ENCODE measurements around the gene TPP2. TPM values are rescaled to one million over a fixed set of nuclear protein-coding genes. Genes with fewer than 3 reads are reported as not detected.

Gene TPP2
- total RNA-seq, 1 experiment from 2014 or later = 58.9 TPM

DNA sequence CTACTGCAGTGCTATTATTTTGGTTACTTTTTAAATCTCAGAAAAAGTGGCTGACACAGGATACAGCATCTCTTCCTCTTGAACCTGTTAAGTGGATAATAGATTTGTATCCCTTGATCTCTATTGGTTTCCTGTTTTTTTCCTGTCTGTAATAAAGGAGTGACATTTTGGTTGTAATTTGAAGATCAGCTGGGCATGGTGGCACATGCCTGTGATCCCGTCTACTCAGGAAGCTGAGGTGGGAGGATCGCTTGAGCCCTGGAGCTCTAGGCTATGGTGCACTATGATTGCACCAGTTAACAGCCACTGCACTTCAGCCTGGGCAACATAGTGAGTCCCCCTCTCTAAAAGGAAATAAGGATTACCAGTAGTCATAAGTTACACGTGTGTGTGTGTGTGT, 51.3 kb downstream of the TPP2 start:
- H3K27me3 ChIP-seq (replicated peaks; ENCODE audit: control insufficient read depth, insufficient read depth, low read length) = no peaks in the 10 kb centered on the region
- no peak for DNase-seq
- no TSS peak for BruUV-seq (replicated peaks)
- TF ChIP-seq, protein P1, sequence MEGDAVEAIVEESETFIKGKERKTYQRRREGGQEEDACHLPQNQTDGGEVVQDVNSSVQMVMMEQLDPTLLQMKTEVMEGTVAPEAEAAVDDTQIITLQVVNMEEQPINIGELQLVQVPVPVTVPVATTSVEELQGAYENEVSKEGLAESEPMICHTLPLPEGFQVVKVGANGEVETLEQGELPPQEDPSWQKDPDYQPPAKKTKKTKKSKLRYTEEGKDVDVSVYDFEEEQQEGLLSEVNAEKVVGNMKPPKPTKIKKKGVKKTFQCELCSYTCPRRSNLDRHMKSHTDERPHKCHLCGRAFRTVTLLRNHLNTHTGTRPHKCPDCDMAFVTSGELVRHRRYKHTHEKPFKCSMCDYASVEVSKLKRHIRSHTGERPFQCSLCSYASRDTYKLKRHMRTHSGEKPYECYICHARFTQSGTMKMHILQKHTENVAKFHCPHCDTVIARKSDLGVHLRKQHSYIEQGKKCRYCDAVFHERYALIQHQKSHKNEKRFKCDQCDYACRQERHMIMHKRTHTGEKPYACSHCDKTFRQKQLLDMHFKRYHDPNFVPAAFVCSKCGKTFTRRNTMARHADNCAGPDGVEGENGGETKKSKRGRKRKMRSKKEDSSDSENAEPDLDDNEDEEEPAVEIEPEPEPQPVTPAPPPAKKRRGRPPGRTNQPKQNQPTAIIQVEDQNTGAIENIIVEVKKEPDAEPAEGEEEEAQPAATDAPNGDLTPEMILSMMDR (IDR thresholded peaks at IDR 0.05; ENCODE audit: insufficient read depth in 1 of 2, low read depth in 1 of 2, low read length in 1 of 2, severe bottlenecking in 1 of 2, unreplicated experiment in 1 of 2) = no peak
- Mint-ChIP-seq H3K9me3 (ENCODE audit: unreplicated experiment) (no peaks in the 10 kb centered on the region), H3K27ac (ENCODE audit: unreplicated experiment) (no peak overlapping the region), H3K4me3 (ENCODE audit: unreplicated experiment) (no peak overlapping the region), H3K4me1 (ENCODE audit: low read depth, unreplicated experiment) (peaks cover 7% of the 10 kb centered on the region), H3K27me3 (ENCODE audit: insufficient read depth, unreplicated experiment) (no peaks in the 10 kb centered on the region), H3K36me3 (ENCODE audit: insufficient read depth, unreplicated experiment) (peaks cover 52% of the 10 kb centered on the region)
- intact Hi-C loops (cut with micrococcal nuclease; ENCODE audit: unreplicated experiment) = no loop called here
- no peak overlapping the region for H3K4me3 ChIP-seq (ENCODE audit: low read depth, low read length)
- POLR2A ChIA-PET = no interaction called here
- CTCF ChIA-PET = no interaction called here
- H3K36me3 ChIP-seq (ENCODE audit: control insufficient read depth, insufficient read depth, low read length) = peaks cover 3% of the 10 kb centered on the region
- H3K9me3 ChIP-seq = no peaks in the 10 kb centered on the region
- H3K4me1 ChIP-seq = peaks cover 27% of the 10 kb centered on the region

DNA sequence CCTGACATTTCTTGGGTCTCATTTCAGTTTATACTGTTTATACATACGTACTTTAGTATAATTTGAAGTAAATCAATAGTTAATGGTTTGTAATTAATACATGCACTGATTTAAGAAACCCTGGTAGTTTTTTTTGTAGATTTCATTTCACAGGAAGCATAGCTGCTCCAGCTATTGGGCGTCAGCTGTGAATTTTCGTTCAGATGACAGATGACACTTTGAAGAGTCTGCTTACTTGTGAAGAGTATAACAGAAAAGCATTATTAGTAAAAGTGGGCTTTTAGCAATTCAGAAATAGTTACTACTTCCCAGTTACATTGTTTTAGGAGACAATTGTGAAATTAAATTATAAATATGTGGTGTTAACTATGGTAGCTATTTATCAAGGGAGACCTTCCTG, 53.7 kb downstream of the TPP2 start:
- intact Hi-C loops (cut with micrococcal nuclease; ENCODE audit: unreplicated experiment) = loop anchor here (2.0 to 5.0 kb wide), 2 partner anchors 74 to 197 kb away; partner anchors contain the start of gene ERCC5
- no peaks in the 10 kb centered on the region for H3K27me3 Mint-ChIP-seq (ENCODE audit: insufficient read depth, unreplicated experiment)
- peaks cover 7% of the 10 kb centered on the region for H3K4me1 Mint-ChIP-seq (ENCODE audit: low read depth, unreplicated experiment)

DNA sequence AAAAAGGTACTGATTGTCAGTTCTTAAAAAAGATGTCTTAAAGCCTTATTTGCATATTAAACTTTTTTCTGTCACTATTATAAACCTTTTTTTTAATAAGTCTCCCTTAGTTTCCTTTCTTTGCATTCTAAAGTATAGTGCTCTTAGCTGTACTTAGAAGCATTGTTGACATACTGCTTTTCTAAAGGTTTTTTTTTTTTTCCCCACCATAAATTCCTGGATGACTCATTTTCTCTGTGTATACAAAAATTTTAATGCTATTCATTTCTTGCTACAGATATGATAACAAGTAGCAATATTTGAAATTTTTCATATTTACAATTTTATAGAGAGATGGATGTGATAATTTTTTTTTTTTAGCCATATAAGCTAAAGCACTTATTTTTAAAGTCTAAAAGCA, 54.6 kb downstream of the TPP2 start:
- peak overlapping the region; percentile 57 for H3K27ac Mint-ChIP-seq (ENCODE audit: unreplicated experiment)
- H3K4me3 ChIP-seq (ENCODE audit: low read depth, low read length) = no peak overlapping the region
- DNase-seq = peak in 1 of 2 experiments; percentile 20
- ChIA-PET CTCF (interaction anchor here (2.6 kb wide), 1 partner anchor 73 kb away, joined by 12 read pairs; no protein-coding TSS in a partner anchor), POLR2A (interaction anchor here (0.6 to 0.7 kb wide), 2 partner anchors 24 to 1046 kb away, joined by 3 to 4 read pairs; no protein-coding TSS in a partner anchor)
- BruUV-seq (replicated peaks) = no TSS peak
- intact Hi-C loops (cut with micrococcal nuclease; ENCODE audit: unreplicated experiment) = loop anchor here (1.0 to 5.0 kb wide), 4 partner anchors 17 to 196 kb away; partner anchors contain the start of genes ERCC5 and TPP2
- no peaks in the 10 kb centered on the region for H3K27me3 Mint-ChIP-seq (ENCODE audit: insufficient read depth, unreplicated experiment)
- no peaks in the 10 kb centered on the region for H3K9me3 ChIP-seq
- peaks cover 33% of the 10 kb centered on the region for H3K36me3 Mint-ChIP-seq (ENCODE audit: insufficient read depth, unreplicated experiment)
- peaks cover 2% of the 10 kb centered on the region; the same call in 1 of the 2 replicates for H3K36me3 ChIP-seq (ENCODE audit: control insufficient read depth, insufficient read depth, low read length)
- peaks cover 32% of the 10 kb centered on the region for H3K4me1 ChIP-seq
- no peaks in the 10 kb centered on the region for H3K9me3 Mint-ChIP-seq (ENCODE audit: unreplicated experiment)
- TF ChIP-seq, protein P1 (IDR thresholded peaks at IDR 0.05; ENCODE audit: insufficient read depth in 1 of 2, low read depth in 1 of 2, low read length in 1 of 2, severe bottlenecking in 1 of 2, unreplicated experiment in 1 of 2) = no peak
- H3K27me3 ChIP-seq (replicated peaks; ENCODE audit: control insufficient read depth, insufficient read depth, low read length) = no peaks in the 10 kb centered on the region
- H3K4me3 Mint-ChIP-seq (ENCODE audit: unreplicated experiment) = peak overlapping the region; percentile 47
- peaks cover 7% of the 10 kb centered on the region for H3K4me1 Mint-ChIP-seq (ENCODE audit: low read depth, unreplicated experiment)

More for the DNA sequence above, 53.7 kb downstream of the TPP2 start:
- H3K36me3 Mint-ChIP-seq (ENCODE audit: insufficient read depth, unreplicated experiment) = peaks cover 42% of the 10 kb centered on the region
- no peak for DNase-seq
- H3K27ac Mint-ChIP-seq (ENCODE audit: unreplicated experiment) = peak overlapping the region; percentile 57
- TF ChIP-seq, protein P1 (IDR thresholded peaks at IDR 0.05; ENCODE audit: insufficient read depth in 1 of 2, low read depth in 1 of 2, low read length in 1 of 2, severe bottlenecking in 1 of 2, unreplicated experiment in 1 of 2) = no peak
- H3K4me3 ChIP-seq (ENCODE audit: low read depth, low read length) = no peak overlapping the region
- CTCF ChIA-PET = interaction anchor here (2.6 kb wide), 1 partner anchor 74 kb away, joined by 12 read pairs; no protein-coding TSS in a partner anchor
- H3K9me3 ChIP-seq = no peaks in the 10 kb centered on the region
- no peaks in the 10 kb centered on the region for H3K27me3 ChIP-seq (replicated peaks; ENCODE audit: control insufficient read depth, insufficient read depth, low read length)
- H3K36me3 ChIP-seq (ENCODE audit: control insufficient read depth, insufficient read depth, low read length) = peaks cover 2% of the 10 kb centered on the region; the same call in 1 of the 2 replicates
- H3K9me3 Mint-ChIP-seq (ENCODE audit: unreplicated experiment) = no peaks in the 10 kb centered on the region
- no peak overlapping the region for H3K4me3 Mint-ChIP-seq (ENCODE audit: unreplicated experiment)
- no TSS peak for BruUV-seq (replicated peaks)
- H3K4me1 ChIP-seq = peaks cover 32% of the 10 kb centered on the region
- POLR2A ChIA-PET = no interaction called here
